Gastrocnemius medialis (tissue), 4 donors: ENCODE results near the gene RAD21L1. TPM values are rescaled to one million over a fixed set of nuclear protein-coding genes. Genes with fewer than 3 reads are reported as not detected.

Source experiments
- ATAC-seq, 2 donors: fragments of 150-250 bp; one replicate each; pipeline ENCODE4 v1.9.1; 2016
- DNase-seq, 2 donors: peaks; one replicate each; pipeline ENCODE4 v3.0.0-alpha.2; 2019
- H3K27ac ChIP-seq, 4 donors: fragments of 200-600 bp; sonication (generic); 1 replicate in 1 of 4; 2 replicates in 3 of 4; pipeline ENCODE4 v1.5.1; 2016 to 2018; ENCODE audit warnings: mild to moderate bottlenecking in 2 of 4, moderate library complexity in 1 of 4
- H3K27me3 ChIP-seq, 3 donors: fragments of 200-600 bp; sonication (generic) in 2 of 3; 1 replicate in 1 of 3; 2 replicates in 2 of 3; pipeline versions ENCODE4 v1.5.1 to v1.6.0; 2016 to 2019; ENCODE audit warnings: mild to moderate bottlenecking in 1 of 3, moderate library complexity in 1 of 3
- H3K36me3 ChIP-seq, 2 donors: fragments of 200-600 bp; sonication (generic) in 1 of 2; one replicate each; pipeline ENCODE4 v1.5.1; 2017 to 2018
- H3K4me1 ChIP-seq, 2 donors: fragments of 200-600 bp; sonication (generic) in 1 of 2; one replicate each; pipeline ENCODE4 v1.5.1; 2016 to 2017; ENCODE audit warnings: mild to moderate bottlenecking in 2 of 2
- H3K4me3 ChIP-seq, 4 donors: fragments of 200-600 bp; sonication (generic) in 3 of 4; 1 replicate in 1 of 4; 2 replicates in 3 of 4; pipeline ENCODE4 v1.5.1; 2016 to 2019; ENCODE audit warnings: mild to moderate bottlenecking in 2 of 4
- H3K9me3 ChIP-seq, 3 donors: fragments of 200-600 bp; sonication (generic) in 2 of 3; 1 replicate in 1 of 3; 2 replicates in 2 of 3; pipeline ENCODE4 v1.5.1; 2016 to 2019
- POLR2A ChIP-seq, 2 donors: fragments of 450-650 bp; IDR thresholded peaks; one replicate each; pipeline ENCODE4 v1.6.1; 2017; ENCODE audit warnings: antibody characterized with exemption in 2 of 2, mild to moderate bottlenecking in 2 of 2, moderate library complexity in 2 of 2
- in situ Hi-C, 4 donors: fragments of 200-750 bp; cut with MboI; loops; one replicate each; pipeline versions ENCODE4 v1.15.0 to v1.8.0; 2017; ENCODE audit warnings: low sequenced_read_pairs in 4 of 4
- intact Hi-C: fragments of 100-400 bp; cut with DNase I; formaldehyde crosslinking; loops from one replicate; pipeline ENCODE4 v1.15.1; 2023; ENCODE audit warnings: low total_unique reads
- total RNA-seq, 4 donors: library from RNA; depleted of rRNA; stranded (reverse); fragments of >200 nt; gene quantifications; one replicate each; pipeline versions ENCODE4 v1.1.0 to v1.2.3, GENCODE V29; 2016
- TF ChIP-seq, protein P1 (sequence below), 5 experiments: fragments of 450-650 bp in 3 of 5; fragments of 200-600 bp in 2 of 5; sonication (generic) in 2 of 5; IDR thresholded peaks in 4 of 5; conservative IDR thresholded peaks in 1 of 5; 1 replicate in 4 of 5; 2 replicates in 1 of 5; pipeline ENCODE4 v1.5.1; 2016 to 2019; ENCODE audit warnings: antibody characterized with exemption in 5 of 5, mild to moderate bottlenecking in 3 of 5, moderate library complexity in 3 of 5

RAD21L1 gene
- total RNA-seq, 4 donors from 2014 or later: 0.18 TPM; not detected in 3

DNA sequence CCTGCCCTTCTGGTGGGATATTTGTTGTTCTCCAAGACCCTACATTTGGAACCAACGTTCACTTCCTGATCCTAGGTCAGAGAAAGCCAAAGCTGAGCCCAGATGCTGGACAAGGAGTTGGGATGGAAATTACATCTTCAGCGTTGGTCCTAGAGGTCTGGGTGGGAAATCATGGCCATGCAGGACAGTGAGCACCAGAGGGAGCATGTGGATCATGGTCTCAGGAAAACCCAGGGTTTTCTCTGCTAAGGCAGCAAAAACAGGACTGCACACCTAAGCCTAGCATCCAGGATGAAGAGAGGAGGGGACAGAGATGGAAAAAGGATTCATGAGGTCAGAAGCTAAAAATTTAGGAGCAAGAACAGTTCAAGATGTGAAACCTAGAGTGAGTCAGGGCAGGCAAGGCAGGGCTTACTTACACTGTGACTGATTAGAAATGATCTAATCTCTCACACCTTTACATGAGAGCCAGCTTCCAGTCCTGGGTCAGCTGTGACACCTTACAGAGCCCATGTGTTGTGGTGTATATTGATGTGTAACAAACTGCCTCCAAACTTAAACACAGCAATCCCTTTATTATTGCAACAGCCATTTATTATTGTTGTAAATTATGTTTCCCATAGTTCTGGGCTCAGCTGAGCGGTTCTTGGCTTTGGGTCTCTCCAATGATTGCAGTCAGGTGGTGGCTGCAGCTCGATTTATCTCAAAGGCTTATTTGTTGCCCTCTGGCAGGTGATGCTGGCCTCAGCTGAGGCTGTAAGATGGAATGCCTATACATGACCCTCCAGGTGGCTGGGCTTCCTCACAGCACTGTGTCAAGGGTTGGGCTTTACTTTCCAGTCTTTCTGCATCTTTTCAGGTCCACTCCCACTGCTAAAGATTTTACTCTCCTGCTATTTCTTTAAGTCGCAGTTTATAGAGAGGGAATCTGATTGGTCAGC lies 16.1 kb upstream of the RAD21L1 start:
- intact Hi-C loops: loop anchor here (5.0 kb wide), 1 partner anchor 87 kb away; no protein-coding TSS in a partner anchor
- peaks cover 4 to 6% of the 10 kb centered on the region in 2 donors for H3K4me1 ChIP-seq
- TF ChIP-seq POLR2A (IDR thresholded peaks at IDR 0.05): no peak
- TF ChIP-seq, protein P1, sequence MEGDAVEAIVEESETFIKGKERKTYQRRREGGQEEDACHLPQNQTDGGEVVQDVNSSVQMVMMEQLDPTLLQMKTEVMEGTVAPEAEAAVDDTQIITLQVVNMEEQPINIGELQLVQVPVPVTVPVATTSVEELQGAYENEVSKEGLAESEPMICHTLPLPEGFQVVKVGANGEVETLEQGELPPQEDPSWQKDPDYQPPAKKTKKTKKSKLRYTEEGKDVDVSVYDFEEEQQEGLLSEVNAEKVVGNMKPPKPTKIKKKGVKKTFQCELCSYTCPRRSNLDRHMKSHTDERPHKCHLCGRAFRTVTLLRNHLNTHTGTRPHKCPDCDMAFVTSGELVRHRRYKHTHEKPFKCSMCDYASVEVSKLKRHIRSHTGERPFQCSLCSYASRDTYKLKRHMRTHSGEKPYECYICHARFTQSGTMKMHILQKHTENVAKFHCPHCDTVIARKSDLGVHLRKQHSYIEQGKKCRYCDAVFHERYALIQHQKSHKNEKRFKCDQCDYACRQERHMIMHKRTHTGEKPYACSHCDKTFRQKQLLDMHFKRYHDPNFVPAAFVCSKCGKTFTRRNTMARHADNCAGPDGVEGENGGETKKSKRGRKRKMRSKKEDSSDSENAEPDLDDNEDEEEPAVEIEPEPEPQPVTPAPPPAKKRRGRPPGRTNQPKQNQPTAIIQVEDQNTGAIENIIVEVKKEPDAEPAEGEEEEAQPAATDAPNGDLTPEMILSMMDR (IDR thresholded peaks at IDR 0.05 in 4 of 5, conservative IDR thresholded peaks at IDR 0.05 in 1 of 5): no peak

DNA sequence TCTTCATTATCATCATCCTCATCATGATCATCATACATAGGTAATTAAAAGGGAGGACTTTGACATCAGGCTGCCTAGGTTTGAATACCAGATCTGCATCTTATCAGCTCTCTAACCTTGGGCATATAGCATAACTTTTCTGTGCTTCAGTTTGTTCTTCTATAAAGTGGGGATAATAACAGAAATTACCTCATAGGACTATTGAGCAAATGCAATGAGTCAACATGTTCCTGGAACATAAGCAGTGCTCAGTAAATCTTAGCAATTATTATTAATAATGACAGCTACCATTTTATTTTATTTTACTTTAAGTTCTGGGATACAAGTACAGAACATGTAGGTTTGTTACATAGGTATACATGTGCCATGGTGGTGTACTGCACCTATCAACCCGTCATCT lies 15.3 kb upstream of the RAD21L1 start:
- H3K4me3 ChIP-seq: no peak overlapping the region
- DNase-seq (no peak), ATAC-seq (no peak)
- no peak overlapping the region for H3K27ac ChIP-seq
- in situ Hi-C loops: loop anchor here in 3 of 4 donors (10.0 to 25.0 kb wide), 3 partner anchors 248 to 398 kb away; no protein-coding TSS in a partner anchor
- intact Hi-C loops: loop anchor here (5.0 kb wide), 1 partner anchor 88 kb away; no protein-coding TSS in a partner anchor
- peaks cover 0 to 3% (median 0%) of the 10 kb centered on the region in 3 donors for H3K27me3 ChIP-seq
- H3K36me3 ChIP-seq: no peaks in the 10 kb centered on the region
- no peaks in the 10 kb centered on the region for H3K9me3 ChIP-seq
- peaks cover 4 to 6% of the 10 kb centered on the region in 2 donors for H3K4me1 ChIP-seq
- no peak for TF ChIP-seq POLR2A (IDR thresholded peaks at IDR 0.05)
- TF ChIP-seq, protein P1 (IDR thresholded peaks at IDR 0.05 in 4 of 5, conservative IDR thresholded peaks at IDR 0.05 in 1 of 5): no peak

More for the DNA sequence above, 16.1 kb upstream of the RAD21L1 start:
- DNase-seq (no peak), ATAC-seq (no peak)
- Histone ChIP-seq H3K27ac (no peak overlapping the region), H3K36me3 (no peaks in the 10 kb centered on the region), H3K4me3 (no peak overlapping the region), H3K27me3 (peaks cover 0 to 3% (median 0%) of the 10 kb centered on the region in 3 donors), H3K9me3 (no peaks in the 10 kb centered on the region)
- in situ Hi-C loops: loop anchor here (10.0 to 25.0 kb wide), 3 partner anchors 247 to 397 kb away; no protein-coding TSS in a partner anchor

DNA sequence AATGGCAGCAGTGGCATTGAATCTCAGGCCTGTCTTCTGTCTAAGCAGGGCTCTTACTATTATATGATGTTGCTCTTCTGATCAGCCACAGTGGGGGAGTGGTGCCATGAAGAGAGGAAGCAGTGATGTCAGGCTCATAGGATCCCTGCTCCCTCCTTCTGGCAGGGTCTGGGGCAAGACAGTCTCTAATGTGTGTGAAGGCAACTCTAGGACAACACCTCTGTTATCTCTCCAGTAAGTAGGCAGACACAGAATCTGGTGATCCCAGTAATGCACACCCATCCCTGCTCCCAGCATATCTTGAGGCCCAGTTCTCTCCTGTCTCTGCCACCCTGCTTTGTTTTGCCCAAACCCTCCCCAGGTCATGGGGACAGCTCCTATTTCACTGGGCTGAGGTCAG lies 13.8 kb upstream of the RAD21L1 start:
- ATAC-seq (no peak), DNase-seq (no peak)
- H3K27ac ChIP-seq: no peak overlapping the region
- H3K27me3 ChIP-seq: peaks cover 0 to 3% (median 0%) of the 10 kb centered on the region in 3 donors
- no peak for TF ChIP-seq POLR2A (IDR thresholded peaks at IDR 0.05)
- TF ChIP-seq, protein P1 (IDR thresholded peaks at IDR 0.05 in 4 of 5, conservative IDR thresholded peaks at IDR 0.05 in 1 of 5): no peak
- H3K4me1 ChIP-seq: peaks cover 4 to 6% of the 10 kb centered on the region in 2 donors
- intact Hi-C loops (loop anchor here (2.0 to 5.0 kb wide), 2 partner anchors 90 to 395 kb away; no protein-coding TSS in a partner anchor), in situ Hi-C loops (loop anchor here in 3 of 4 donors (10.0 to 25.0 kb wide), 3 partner anchors 250 to 400 kb away; no protein-coding TSS in a partner anchor)
- H3K9me3 ChIP-seq: no peaks in the 10 kb centered on the region
- H3K4me3 ChIP-seq: no peak overlapping the region
- no peaks in the 10 kb centered on the region for H3K36me3 ChIP-seq

DNA sequence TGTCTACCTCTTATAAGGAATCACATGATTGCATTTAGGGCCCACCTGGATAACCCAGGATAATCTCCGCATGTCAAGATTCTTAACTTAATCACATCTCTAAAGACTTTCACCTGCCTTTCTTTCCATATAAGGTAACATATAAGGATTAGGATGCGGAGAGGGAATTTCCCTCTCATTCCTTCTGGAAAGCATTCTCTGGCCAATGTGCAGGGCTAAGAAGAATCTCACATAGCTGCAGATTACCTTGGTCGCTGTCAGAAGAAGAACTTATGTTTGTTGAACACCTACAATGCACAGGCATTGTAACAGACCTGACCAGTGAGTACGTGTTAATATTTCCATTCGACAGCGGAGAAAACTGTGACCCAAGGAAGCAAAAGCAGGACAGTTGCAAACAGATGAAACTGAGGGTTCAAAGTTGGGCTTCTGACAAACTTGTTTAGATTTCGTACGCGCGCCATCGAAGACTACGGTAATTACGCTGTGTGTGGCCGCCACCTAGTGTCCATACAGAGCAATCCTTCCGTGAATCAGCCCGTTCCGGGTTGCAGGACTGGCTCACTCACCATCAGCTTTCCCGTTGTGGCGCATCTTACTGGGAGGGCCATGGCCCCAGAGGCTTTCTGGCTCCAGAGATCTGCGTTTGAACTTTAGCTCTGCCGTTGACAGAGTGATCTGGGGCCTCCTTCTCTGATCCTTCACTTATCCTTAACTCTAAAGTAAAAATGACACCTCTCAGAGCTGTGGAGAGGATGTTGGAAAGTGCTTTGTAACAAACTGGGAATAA lies 13.0 kb upstream of the RAD21L1 start:
- Histone ChIP-seq H3K9me3 (no peaks in the 10 kb centered on the region), H3K4me1 (peaks cover 4 to 6% of the 10 kb centered on the region in 2 donors), H3K27ac (no peak overlapping the region), H3K4me3 (peak overlapping the region in 1 of 4 donors; percentile 15), H3K27me3 (peaks cover 0 to 3% (median 0%) of the 10 kb centered on the region in 3 donors), H3K36me3 (no peaks in the 10 kb centered on the region)
- intact Hi-C loops (loop anchor here (2.0 to 5.0 kb wide), 2 partner anchors 91 to 396 kb away; no protein-coding TSS in a partner anchor), in situ Hi-C loops (loop anchor here in 3 of 4 donors (10.0 to 25.0 kb wide), 3 partner anchors 251 to 401 kb away; no protein-coding TSS in a partner anchor)
- ATAC-seq (peak; percentile 86 to 96), DNase-seq (peak; percentile 41 to 51)
- TF ChIP-seq, protein P1 (IDR thresholded peaks at IDR 0.05 in 4 of 5, conservative IDR thresholded peaks at IDR 0.05 in 1 of 5): peak; percentile 60 to 82 (median 66)
- no peak for TF ChIP-seq POLR2A (IDR thresholded peaks at IDR 0.05)
